Fibroblast of skin of scalp (primary cell): ENCODE measurements around the gene IFT43.
"Not testable (repeated sequence)": the region's sequence is repeated elsewhere in the genome, so short reads cannot be mapped to it uniquely, and the experiment has no call there.

Experiments used
- DNase-seq: peaks from one replicate; pipeline ENCODE4 v3.0.0-alpha.2; 2013

IFT43 gene

GRCh38 chr14:75980856-75981255 lies 4.7 kb upstream of the IFT43 start:
- no peak for DNase-seq

GRCh38 chr14:75981426-75982265 lies 3.9 kb upstream of the IFT43 start, which contains the start of gene TGFB3:
TGFB3 (minus strand) TSS chr14:75981995; CDS start chr14:75980893, 1,102 bp downstream.
- DNase-seq, result peak; percentile 96

GRCh38 chr14:75982266-75983018 lies 3.1 kb upstream of the IFT43 start:
- DNase-seq, result peak; percentile 85

- no peak for DNase-seq
Observed at GRCh38 chr14:75983019-75983358, 2.6 kb upstream of the IFT43 start.

- no peak for DNase-seq
Observed at GRCh38 chr14:75984674-75985073, 889 bp upstream of the IFT43 start.

- DNase-seq, result no peak
Observed at GRCh38 chr14:75986439-75986765, 839 bp downstream of the IFT43 start.

GRCh38 chr14:75987201-75987970 lies 1.8 kb downstream of the IFT43 start:
- DNase-seq, result no peak

GRCh38 chr14:75989134-75989533 lies 3.6 kb downstream of the IFT43 start:
- DNase-seq, result no peak

- no peak for DNase-seq
Observed at GRCh38 chr14:75990297-75990696, 4.7 kb downstream of the IFT43 start.

- DNase-seq, result no peak
Observed at GRCh38 chr14:75991753-75992152, 6.2 kb downstream of the IFT43 start.

GRCh38 chr14:75993567-75994041 lies 8.0 kb downstream of the IFT43 start:
- DNase-seq, result no peak

GRCh38 chr14:75995372-75996041 lies 9.9 kb downstream of the IFT43 start:
- DNase-seq, result peak; percentile 82

GRCh38 chr14:75996488-75996887 lies 10.9 kb downstream of the IFT43 start:
- DNase-seq, result no peak

- DNase-seq, result no peak
Observed at GRCh38 chr14:75999511-76000190, 14.1 kb downstream of the IFT43 start.

GRCh38 chr14:76002383-76002782 lies 16.8 kb downstream of the IFT43 start:
- no peak for DNase-seq

- DNase-seq, result no peak
Observed at GRCh38 chr14:76006253-76006652, 20.7 kb downstream of the IFT43 start.

- no peak for DNase-seq
Observed at GRCh38 chr14:76007379-76007778, 21.8 kb downstream of the IFT43 start.

- DNase-seq, result peak; percentile 13
Observed at GRCh38 chr14:76007852-76008251, 22.3 kb downstream of the IFT43 start.

- not testable (repeated sequence) for DNase-seq
Observed at GRCh38 chr14:76009627-76010026, 24.1 kb downstream of the IFT43 start.

GRCh38 chr14:76011930-76012329 lies 26.4 kb downstream of the IFT43 start:
- no peak for DNase-seq

- peak; percentile 52 for DNase-seq
Observed at GRCh38 chr14:76012354-76012753, 26.8 kb downstream of the IFT43 start.

GRCh38 chr14:76015191-76015590 lies 29.6 kb downstream of the IFT43 start:
- peak; percentile 15 for DNase-seq
